Fibroblast of skin of scalp (primary cell): ENCODE results near the gene KIFC3.
"Not testable (repeated sequence)": the region's sequence is repeated elsewhere in the genome, so short reads cannot be mapped to it uniquely, and the experiment has no call there.

Source experiments
- DNase-seq: peaks from one replicate; pipeline ENCODE4 v3.0.0-alpha.2; 2013

KIFC3 gene

DNA sequence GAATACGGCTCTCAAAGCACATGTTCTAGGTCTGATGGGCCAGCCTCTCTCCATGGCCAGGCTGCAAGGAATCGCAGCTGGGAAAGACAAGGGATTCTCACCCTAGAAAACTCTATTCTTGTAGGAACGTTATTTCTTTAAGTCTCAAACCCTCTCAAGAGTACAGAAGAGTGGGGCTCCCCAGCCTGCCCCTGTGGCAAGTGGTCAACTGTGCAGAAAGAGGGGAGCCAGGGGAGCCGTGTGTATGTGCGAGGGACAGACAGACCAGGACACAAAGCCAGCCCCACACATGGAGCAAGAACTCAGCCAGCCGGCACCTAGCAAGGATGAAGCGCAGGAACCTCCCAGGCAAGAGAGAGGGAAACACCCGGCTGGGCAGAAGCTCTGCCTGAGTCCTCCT lies 16.4 kb downstream of the KIFC3 start:
- DNase-seq = no peak

DNA sequence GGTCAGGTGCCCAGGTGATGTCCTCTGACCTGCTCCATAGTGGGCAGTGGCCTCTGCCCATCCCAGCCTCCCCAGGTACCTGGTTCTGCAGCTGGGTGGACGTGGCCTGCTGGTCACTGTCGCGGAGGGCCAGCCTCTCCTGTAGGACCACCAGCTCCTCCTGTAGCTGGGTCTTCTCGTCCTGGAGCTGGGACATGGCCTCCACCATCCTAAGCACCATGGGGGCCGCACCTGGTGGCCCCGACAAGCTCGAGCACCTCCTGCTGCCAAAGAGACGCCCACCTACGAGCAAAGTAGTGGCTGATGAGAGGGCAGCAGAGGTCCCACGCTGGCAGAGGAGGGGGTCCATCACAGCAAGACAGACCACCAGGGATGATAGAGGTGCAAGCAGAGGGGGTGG lies 16.9 kb downstream of the KIFC3 start:
- no peak for DNase-seq

DNA sequence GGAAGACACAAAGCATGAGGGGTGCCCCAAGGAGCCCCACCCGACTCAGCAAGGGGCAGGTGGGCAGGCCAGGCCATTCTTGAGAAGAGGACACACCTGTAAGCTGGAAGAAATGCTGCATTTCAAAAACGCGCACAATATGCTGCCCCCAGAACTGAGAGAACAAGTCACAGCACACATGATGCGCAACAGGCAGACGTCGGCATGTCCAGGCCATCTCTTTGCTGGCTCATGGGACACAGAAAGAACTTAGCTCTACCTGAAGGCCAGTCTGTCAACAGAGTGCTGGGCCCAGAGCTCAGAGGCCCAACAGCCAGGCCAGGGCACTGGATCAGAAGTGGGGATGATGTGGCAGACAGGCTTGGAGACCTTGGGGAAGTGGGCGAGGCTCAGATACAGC lies 18.0 kb downstream of the KIFC3 start:
- no peak for DNase-seq

- no peak for DNase-seq
These were observed 18.4 kb downstream of the KIFC3 start for GRCh38 chr16:57783883-57784282.

DNA sequence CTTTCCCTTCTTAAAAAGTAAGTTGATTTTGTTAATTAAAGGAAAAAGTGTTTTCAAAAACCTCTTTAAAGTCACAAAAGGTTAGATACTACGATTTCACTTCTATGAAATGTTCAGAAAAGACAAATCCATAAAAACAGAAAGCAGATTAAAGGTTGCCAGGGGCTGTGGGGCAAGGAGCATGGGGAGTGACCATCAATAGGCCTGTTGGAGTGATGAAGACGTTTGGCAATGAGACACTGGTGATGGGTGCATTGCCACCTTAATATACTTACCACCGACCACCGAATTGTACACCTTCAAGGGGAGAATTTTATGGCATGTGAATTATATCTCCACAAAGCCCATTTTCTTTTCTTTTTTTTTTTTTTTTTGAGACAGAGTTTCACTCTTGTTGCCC lies 19.2 kb downstream of the KIFC3 start:
- DNase-seq = no peak

GRCh38 chr16:57782607-57783055 lies 19.7 kb downstream of the KIFC3 start:
- DNase-seq = not testable (repeated sequence)

- DNase-seq = peak; percentile 47
These were observed 20.3 kb downstream of the KIFC3 start for GRCh38 chr16:57781741-57782606.

- DNase-seq = no peak
These were observed 20.9 kb downstream of the KIFC3 start for GRCh38 chr16:57781349-57781740.

- not testable (repeated sequence) for DNase-seq
These were observed 22.5 kb downstream of the KIFC3 start for GRCh38 chr16:57779836-57780235.

GRCh38 chr16:57778658-57779057 lies 23.6 kb downstream of the KIFC3 start:
- no peak for DNase-seq

DNA sequence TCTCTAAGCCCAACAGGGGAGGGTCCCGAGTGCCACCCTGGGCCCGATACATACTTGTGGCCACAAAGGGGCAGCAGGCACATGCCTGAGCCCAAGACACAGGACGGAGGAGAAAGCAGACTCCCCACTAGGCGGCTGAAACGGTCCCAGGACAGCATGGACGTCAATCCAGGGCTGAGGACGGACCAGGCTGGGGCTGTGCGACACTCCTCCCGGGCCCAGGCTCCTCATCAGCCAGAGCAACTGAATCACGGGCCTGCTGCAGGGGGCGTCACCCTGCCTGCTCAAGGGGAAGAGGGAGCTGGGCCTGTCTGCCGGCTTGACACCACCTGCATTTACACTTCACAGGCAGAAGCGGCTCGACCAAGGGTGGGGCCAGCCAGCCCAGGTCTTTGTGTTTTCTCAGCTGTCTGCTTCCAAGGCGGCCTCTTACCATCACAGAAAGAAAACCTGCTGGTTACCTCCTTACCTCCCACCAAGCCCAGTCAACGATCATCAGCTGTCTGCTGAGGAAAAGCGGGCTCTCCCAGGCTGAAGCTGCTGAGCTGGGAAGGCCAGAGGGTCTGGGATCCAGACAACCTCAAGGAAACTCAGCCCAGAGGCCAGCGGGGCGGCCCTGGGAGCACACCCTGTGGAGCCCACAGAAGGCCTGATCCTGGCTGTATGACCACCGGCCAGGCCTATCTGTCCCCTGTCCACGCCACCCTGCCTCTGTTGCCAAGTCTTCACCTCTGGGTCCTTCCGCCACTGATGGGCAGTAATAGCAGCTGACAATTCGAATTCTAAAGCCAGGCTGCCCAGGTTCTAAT lies 26.4 kb downstream of the KIFC3 start:
- DNase-seq = peak; percentile 11

GRCh38 chr16:57774705-57775285 lies 27.5 kb downstream of the KIFC3 start:
- DNase-seq = no peak

GRCh38 chr16:57773655-57774295 lies 28.5 kb downstream of the KIFC3 start:
- DNase-seq = no peak

GRCh38 chr16:57773019-57773418 lies 29.3 kb downstream of the KIFC3 start:
- DNase-seq = no peak

- DNase-seq = no peak
These were observed 31.0 kb downstream of the KIFC3 start for GRCh38 chr16:57771141-57771785.

- DNase-seq = no peak
These were observed 31.9 kb downstream of the KIFC3 start for GRCh38 chr16:57770361-57770760.

- DNase-seq = no peak
These were observed 32.6 kb downstream of the KIFC3 start for GRCh38 chr16:57769541-57770145.

DNA sequence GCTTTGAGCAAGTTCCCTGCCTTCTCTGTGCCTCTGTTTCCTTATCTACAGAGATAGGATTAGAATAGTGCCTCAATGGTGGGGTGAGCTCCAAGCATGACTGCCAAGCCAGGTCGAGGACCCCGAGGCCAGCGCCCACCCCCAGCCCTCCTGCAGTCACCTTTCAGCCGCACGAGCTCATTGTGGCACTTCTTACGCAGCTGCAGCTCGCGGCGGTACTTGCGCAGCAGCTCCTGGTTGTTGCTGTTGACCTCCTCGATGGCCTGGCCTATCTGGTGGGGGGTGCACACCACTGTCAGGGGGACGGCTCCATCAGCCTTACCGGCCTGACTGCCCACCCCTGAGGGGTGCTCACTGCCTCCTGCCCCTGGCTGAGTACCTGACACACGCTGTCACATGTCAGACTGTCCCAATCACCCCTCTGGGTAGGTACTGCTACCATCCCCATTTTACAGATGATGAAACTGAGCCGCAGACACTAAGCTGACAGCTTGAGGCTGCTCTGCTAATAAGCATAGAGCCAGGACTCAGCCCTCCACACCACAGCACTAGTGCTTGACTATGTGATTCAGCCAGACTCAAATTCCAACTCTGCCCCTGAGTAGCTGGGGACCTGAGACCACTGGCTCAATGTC lies 35.5 kb downstream of the KIFC3 start:
- no peak for DNase-seq

GRCh38 chr16:57765160-57765728 lies 37.0 kb downstream of the KIFC3 start:
- no peak for DNase-seq

- peak; percentile 90 for DNase-seq
These were observed 37.7 kb downstream of the KIFC3 start for GRCh38 chr16:57764341-57765159.
